K562 (cell line): ENCODE data around the gene GALNS. TPM values are rescaled to one million over a fixed set of nuclear protein-coding genes. Genes with fewer than 3 reads are reported as not detected.
A peak's percentile ranks its signal among the peaks of the same experiment; 100 is the strongest.

ENCODE experiments used
- BRF1 ChIP-seq: IDR thresholded peaks from 3 replicates; pipeline ENCODE4 v1.6.1; 2011; ENCODE audit warnings: borderline replicate concordance, mild to moderate bottlenecking; ENCODE audit not compliant: insufficient read length; ENCODE audit errors: extremely low read depth
- CREB3 ChIP-seq: fragments of 450-650 bp; conservative IDR thresholded peaks from 2 replicates; pipeline ENCODE4 v1.6.1; 2016; ENCODE audit warnings: missing genetic modification characterization, low read depth, mild to moderate bottlenecking, missing compliant biosample characterization, moderate library complexity
- SIN3A ChIP-seq, 2 experiments: fragments of 150-350 bp in 1 of 2; IDR thresholded peaks; 2 replicates each; pipeline ENCODE4 v1.6.1; 2011 to 2016; ENCODE audit warnings: borderline replicate concordance in 2 of 2, low read depth in 2 of 2, low read length in 2 of 2, mild to moderate bottlenecking in 2 of 2, moderate library complexity in 2 of 2; ENCODE audit not compliant: control insufficient read depth in 1 of 2
- TFAP4 ChIP-seq: sonication (generic); formaldehyde crosslinking; IDR thresholded peaks from 2 replicates; pipeline ENCODE4 v1.8.0; 2022; ENCODE audit warnings: missing genetic modification reagents, mild to moderate bottlenecking, moderate library complexity, borderline replicate concordance
- ZKSCAN1 ChIP-seq: fragments of 150-350 bp; IDR thresholded peaks from 2 replicates; pipeline ENCODE4 v1.6.1; 2016; ENCODE audit warnings: low read depth, low read length
- polyA plus RNA-seq, 8 experiments: library from polyadenylated mRNA; depleted of rRNA in 4 of 8; stranded (reverse) in 5 of 8; unstranded in 3 of 8; fragments of >200 nt; fragmentation: Nextera tagmentation in 2 of 8; fragmentation: Illumina TruSeq in 1 of 8; extraction: Ambion mirVana in 2 of 8; extraction: Trizol in 1 of 8; gene quantifications; 2 replicates each; pipeline versions ENCODE4 v1.2.1 to v1.2.3, GENCODE V29; 2011 to 2014; ENCODE audit warnings: inconsistent platforms in 1 of 8, missing spikeins in 1 of 8
- total RNA-seq, 7 experiments: library from RNA; depleted of rRNA in 6 of 7; stranded (reverse); fragments of >200 nt in 6 of 7; fragmentation: Illumina TruSeq in 2 of 7; extraction: Trizol in 2 of 7; gene quantifications; 2 replicates each; pipeline versions ENCODE4 v1.2.1 to v1.2.3, GENCODE V29; 2011 to 2021; ENCODE audit warnings: low replicate concordance in 1 of 7
- TF ChIP-seq, protein P1 (sequence below): sonication (generic); formaldehyde crosslinking; IDR thresholded peaks from 2 replicates; pipeline ENCODE4 v1.8.0; 2022; ENCODE audit warnings: mild to moderate bottlenecking, missing genetic modification reagents, borderline replicate concordance

GALNS gene
- total and polyA plus RNA-seq, 9 of the 15 experiments (the other 6 are each of a cell fraction or from before 2014, with no cell fraction given): 0.38 to 13.2 (median 4.3) TPM

GRCh38 chr16:88905563-88905962 lies 48.8 kb upstream of the GALNS start (continued):
- TF ChIP-seq CREB3 (tag): no peak
- peak; percentile 61; the same call in 1 of the 2 replicates for TF ChIP-seq TFAP4 (CRISPR knock-in tag)
- TF ChIP-seq SIN3A (IDR thresholded peaks at IDR 0.05; ENCODE audit: borderline replicate concordance in 2 of 2, control insufficient read depth in 1 of 2, low read depth in 2 of 2, low read length in 2 of 2): peak in 1 of 2 experiments; percentile 32; a peak in 1 of 4 replicates
- no peak for TF ChIP-seq BRF1
- TF ChIP-seq, protein P1, sequence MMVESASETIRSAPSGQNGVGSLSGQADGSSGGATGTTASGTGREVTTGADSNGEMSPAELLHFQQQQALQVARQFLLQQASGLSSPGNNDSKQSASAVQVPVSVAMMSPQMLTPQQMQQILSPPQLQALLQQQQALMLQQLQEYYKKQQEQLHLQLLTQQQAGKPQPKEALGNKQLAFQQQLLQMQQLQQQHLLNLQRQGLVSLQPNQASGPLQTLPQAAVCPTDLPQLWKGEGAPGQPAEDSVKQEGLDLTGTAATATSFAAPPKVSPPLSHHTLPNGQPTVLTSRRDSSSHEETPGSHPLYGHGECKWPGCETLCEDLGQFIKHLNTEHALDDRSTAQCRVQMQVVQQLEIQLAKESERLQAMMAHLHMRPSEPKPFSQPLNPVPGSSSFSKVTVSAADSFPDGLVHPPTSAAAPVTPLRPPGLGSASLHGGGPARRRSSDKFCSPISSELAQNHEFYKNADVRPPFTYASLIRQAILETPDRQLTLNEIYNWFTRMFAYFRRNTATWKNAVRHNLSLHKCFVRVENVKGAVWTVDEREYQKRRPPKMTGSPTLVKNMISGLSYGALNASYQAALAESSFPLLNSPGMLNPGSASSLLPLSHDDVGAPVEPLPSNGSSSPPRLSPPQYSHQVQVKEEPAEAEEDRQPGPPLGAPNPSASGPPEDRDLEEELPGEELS (CRISPR knock-in tag): no peak
- TF ChIP-seq ZKSCAN1: no peak
